ENCODE measurements around the gene AMMECR1.

GRCh38 chrX:110180928-110181310 lies 137.0 kb downstream of the AMMECR1 start:
- TF ChIP-seq EZH2 (IDR thresholded peaks at IDR 0.05; ENCODE audit: insufficient read depth, poor library complexity, severe bottlenecking) = no peak
- TF ChIP-seq EZH2phosphoT487 (IDR thresholded peaks at IDR 0.05; ENCODE audit: insufficient read depth, low read depth) = no peak

All from GM23248 (cell line).